Liver (tissue), 9 donors: ENCODE measurements around the gene TBX2. TPM values are rescaled to one million over a fixed set of nuclear protein-coding genes. Genes with fewer than 3 reads are reported as not detected.

Experiments
- DNase-seq: peaks from one replicate; pipeline ENCODE4 v3.0.0-alpha.2; 2017; ENCODE audit warnings: low spot score
- H3K27ac ChIP-seq, 2 donors: one replicate each; pipeline ENCODE4 v1.7.0; 2013; ENCODE audit warnings: inconsistent platforms in 2 of 2, low read length in 2 of 2, control low read depth in 1 of 2, low read depth in 1 of 2, mild to moderate bottlenecking in 1 of 2
- H3K27me3 ChIP-seq, 4 donors: one replicate each; pipeline versions ENCODE4 v1.6.1 to v1.7.0; 2013; ENCODE audit warnings: low read length in 3 of 4, inconsistent platforms in 1 of 4, mild to moderate bottlenecking in 1 of 4, moderate library complexity in 1 of 4; ENCODE audit not compliant: control insufficient read depth in 4 of 4, insufficient read depth in 4 of 4
- H3K36me3 ChIP-seq, 4 donors: one replicate each; pipeline versions ENCODE4 v1.6.1 to v1.7.0; 2013; ENCODE audit warnings: low read length in 3 of 4, mild to moderate bottlenecking in 3 of 4, low read depth in 1 of 4, moderate library complexity in 1 of 4; ENCODE audit not compliant: control insufficient read depth in 4 of 4, insufficient read depth in 3 of 4
- H3K4me1 ChIP-seq, 4 donors: one replicate each; pipeline versions ENCODE4 v1.6.1 to v1.7.0; 2013; ENCODE audit warnings: low read length in 3 of 4, mild to moderate bottlenecking in 3 of 4, moderate library complexity in 1 of 4; ENCODE audit not compliant: control insufficient read depth in 4 of 4, insufficient read depth in 4 of 4
- H3K4me3 ChIP-seq, 3 donors: one replicate each; pipeline versions ENCODE4 v1.6.1 to v1.7.0; 2013; ENCODE audit warnings: low read length in 3 of 3, control low read depth in 1 of 3, low read depth in 1 of 3, mild to moderate bottlenecking in 1 of 3
- H3K9ac ChIP-seq, 2 donors: one replicate each; pipeline ENCODE4 v1.7.0; 2013; ENCODE audit warnings: low read length in 2 of 2, mild to moderate bottlenecking in 2 of 2, moderate library complexity in 2 of 2, control low read depth in 1 of 2, low read depth in 1 of 2
- H3K9me3 ChIP-seq, 4 donors: one replicate each; pipeline versions ENCODE4 v1.6.1 to v1.7.0; 2013; ENCODE audit warnings: low read length in 3 of 4; ENCODE audit not compliant: control insufficient read depth in 4 of 4
- EGR1 ChIP-seq, 2 donors: IDR thresholded peaks; 2 replicates each; pipeline ENCODE4 v1.6.1; 2016 to 2018; ENCODE audit warnings: antibody characterized with exemption in 2 of 2, low read depth in 2 of 2
- FOXA1 ChIP-seq: IDR thresholded peaks from 2 replicates; pipeline ENCODE4 v1.6.1; 2016; ENCODE audit warnings: antibody characterized with exemption
- FOXA2 ChIP-seq: IDR thresholded peaks from 2 replicates; pipeline ENCODE4 v1.6.1; 2016; ENCODE audit warnings: antibody characterized with exemption
- GABPA ChIP-seq, 2 donors: IDR thresholded peaks in 1 of 2; conservative IDR thresholded peaks in 1 of 2; 2 replicates each; pipeline ENCODE4 v1.6.1; 2016; ENCODE audit warnings: antibody characterized with exemption in 2 of 2, mild to moderate bottlenecking in 1 of 2, moderate library complexity in 1 of 2
- HNF4G ChIP-seq: IDR thresholded peaks from 2 replicates; pipeline ENCODE4 v1.6.1; 2016; ENCODE audit warnings: antibody characterized with exemption
- JUND ChIP-seq, 2 donors: IDR thresholded peaks; 2 replicates each; pipeline ENCODE4 v1.6.1; 2016; ENCODE audit warnings: antibody characterized with exemption in 2 of 2
- NR2F2 ChIP-seq: IDR thresholded peaks from 2 replicates; pipeline ENCODE4 v1.6.1; 2016; ENCODE audit warnings: antibody characterized with exemption
- RAD21 ChIP-seq, 2 donors: IDR thresholded peaks; 2 replicates each; pipeline ENCODE4 v1.6.1; 2016; ENCODE audit warnings: antibody characterized with exemption in 2 of 2, mild to moderate bottlenecking in 2 of 2
- RXRA ChIP-seq, 2 donors: IDR thresholded peaks; 2 replicates each; pipeline ENCODE4 v1.6.1; 2017 to 2018; ENCODE audit warnings: antibody characterized with exemption in 2 of 2, mild to moderate bottlenecking in 1 of 2
- SP1 ChIP-seq: IDR thresholded peaks from 2 replicates; pipeline ENCODE4 v1.6.1; 2018; ENCODE audit warnings: antibody characterized with exemption, mild to moderate bottlenecking
- TAF1 ChIP-seq: conservative IDR thresholded peaks from 2 replicates; pipeline ENCODE4 v1.6.1; 2016; ENCODE audit warnings: antibody characterized with exemption, mild to moderate bottlenecking
- YY1 ChIP-seq: IDR thresholded peaks from 2 replicates; pipeline ENCODE4 v1.6.1; 2016; ENCODE audit warnings: antibody characterized with exemption, mild to moderate bottlenecking
- WGBS: extraction: QIAGEN DNeasy Blood & Tissue Kit; methylation state at CpG from one replicate; pipeline ENCODE4 v1.1.7; 2013; 5-methylcytosine and 5-hydroxymethylcytosine counted together
- polyA plus RNA-seq, 2 donors: library from polyadenylated mRNA; stranded (reverse) in 1 of 2; unstranded in 1 of 2; fragments of 200-250 nt in 1 of 2; fragments of >200 nt in 1 of 2; fragmentation: Nextera tagmentation in 1 of 2; extraction: Ambion mirVana in 1 of 2; gene quantifications; one replicate each; pipeline versions ENCODE4 v1.2.1 to v1.2.3, GENCODE V29; 2013 to 2015
- total RNA-seq, 2 donors: library from RNA; depleted of rRNA; stranded (reverse); fragments of >200 nt; gene quantifications; one replicate each; pipeline ENCODE4 v1.2.3, GENCODE V29; 2014
- TF ChIP-seq, protein P1 (sequence below): IDR thresholded peaks from 2 replicates; pipeline ENCODE4 v1.6.1; 2016; ENCODE audit warnings: antibody characterized with exemption, mild to moderate bottlenecking
- TF ChIP-seq, protein P2 (sequence below): fragments of 150-350 bp; IDR thresholded peaks from 2 replicates; pipeline ENCODE4 v1.5.1; 2017; ENCODE audit warnings: improper control_type of control experiment, low read depth, low read length; ENCODE audit not compliant: missing input control
- TF ChIP-seq, protein P3 (sequence below): IDR thresholded peaks from 2 replicates; pipeline ENCODE4 v1.6.1; 2016; ENCODE audit warnings: antibody characterized with exemption
- TF ChIP-seq, protein P4 (sequence below): IDR thresholded peaks from 2 replicates; pipeline ENCODE4 v1.6.1; 2016; ENCODE audit warnings: antibody characterized with exemption
- TF ChIP-seq, protein P5 (sequence below): IDR thresholded peaks from 2 replicates; pipeline ENCODE4 v1.6.1; 2016; ENCODE audit warnings: antibody characterized with exemption
- donor health status: healthy.
- donor health status: healthy.
- donor health status: healthy.
- donor health status: healthy.
- donor health status: healthy.

The TBX2 gene
- total and polyA plus RNA-seq, 4 donors, result 0.85 to 3.1 (median 2.5) TPM

DNA sequence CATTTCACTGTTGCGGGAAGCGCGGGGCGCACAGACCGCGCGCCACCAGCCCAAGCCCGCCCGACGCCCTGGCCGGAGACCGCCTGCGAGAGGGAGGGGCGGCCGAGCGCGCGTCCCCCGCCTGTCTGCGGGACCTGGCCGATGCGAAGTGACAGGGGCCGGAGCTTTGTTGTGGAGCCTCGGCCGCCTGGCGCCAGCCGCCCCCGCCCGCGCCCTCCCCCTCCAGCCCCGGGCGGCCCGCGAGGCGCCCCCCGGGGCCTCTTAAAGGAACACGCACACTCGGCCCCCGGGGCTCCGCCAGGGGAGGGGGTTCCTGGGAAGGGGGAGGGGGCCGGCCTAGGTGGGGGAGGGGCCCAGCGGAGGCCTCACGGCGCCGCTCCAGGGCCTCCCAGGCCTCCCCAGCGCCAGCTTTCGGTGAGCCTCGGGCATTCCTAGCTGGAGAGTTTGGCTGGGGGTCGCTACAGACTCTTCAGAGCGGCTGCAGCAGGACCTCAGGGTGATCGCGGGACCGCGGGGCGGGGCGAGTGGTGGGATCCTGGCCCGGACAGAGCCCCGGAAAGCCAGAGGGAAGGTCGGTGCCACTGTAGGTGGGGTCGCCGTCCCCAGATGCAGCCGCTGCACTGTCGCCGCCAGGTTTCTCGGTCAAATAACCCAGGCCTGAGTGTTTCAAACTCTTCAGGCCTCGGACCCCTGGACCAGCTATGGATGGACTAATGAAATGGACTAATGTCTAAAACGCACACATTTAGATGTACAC lies 2.4 kb upstream of the TBX2 start:
- WGBS, result 4% methylated on average over 67 of the region's 67 CpGs
- TF ChIP-seq JUND (IDR thresholded peaks at IDR 0.05), result no peak
- TF ChIP-seq SP1, result no peak
- no peak for TF ChIP-seq RAD21 (IDR thresholded peaks at IDR 0.05)
- TF ChIP-seq, protein P1, sequence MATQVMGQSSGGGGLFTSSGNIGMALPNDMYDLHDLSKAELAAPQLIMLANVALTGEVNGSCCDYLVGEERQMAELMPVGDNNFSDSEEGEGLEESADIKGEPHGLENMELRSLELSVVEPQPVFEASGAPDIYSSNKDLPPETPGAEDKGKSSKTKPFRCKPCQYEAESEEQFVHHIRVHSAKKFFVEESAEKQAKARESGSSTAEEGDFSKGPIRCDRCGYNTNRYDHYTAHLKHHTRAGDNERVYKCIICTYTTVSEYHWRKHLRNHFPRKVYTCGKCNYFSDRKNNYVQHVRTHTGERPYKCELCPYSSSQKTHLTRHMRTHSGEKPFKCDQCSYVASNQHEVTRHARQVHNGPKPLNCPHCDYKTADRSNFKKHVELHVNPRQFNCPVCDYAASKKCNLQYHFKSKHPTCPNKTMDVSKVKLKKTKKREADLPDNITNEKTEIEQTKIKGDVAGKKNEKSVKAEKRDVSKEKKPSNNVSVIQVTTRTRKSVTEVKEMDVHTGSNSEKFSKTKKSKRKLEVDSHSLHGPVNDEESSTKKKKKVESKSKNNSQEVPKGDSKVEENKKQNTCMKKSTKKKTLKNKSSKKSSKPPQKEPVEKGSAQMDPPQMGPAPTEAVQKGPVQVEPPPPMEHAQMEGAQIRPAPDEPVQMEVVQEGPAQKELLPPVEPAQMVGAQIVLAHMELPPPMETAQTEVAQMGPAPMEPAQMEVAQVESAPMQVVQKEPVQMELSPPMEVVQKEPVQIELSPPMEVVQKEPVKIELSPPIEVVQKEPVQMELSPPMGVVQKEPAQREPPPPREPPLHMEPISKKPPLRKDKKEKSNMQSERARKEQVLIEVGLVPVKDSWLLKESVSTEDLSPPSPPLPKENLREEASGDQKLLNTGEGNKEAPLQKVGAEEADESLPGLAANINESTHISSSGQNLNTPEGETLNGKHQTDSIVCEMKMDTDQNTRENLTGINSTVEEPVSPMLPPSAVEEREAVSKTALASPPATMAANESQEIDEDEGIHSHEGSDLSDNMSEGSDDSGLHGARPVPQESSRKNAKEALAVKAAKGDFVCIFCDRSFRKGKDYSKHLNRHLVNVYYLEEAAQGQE, result no peak
- no peak for TF ChIP-seq EGR1 (IDR thresholded peaks at IDR 0.05; ENCODE audit: low read depth in 2 of 2)
- no peak for TF ChIP-seq TAF1
- TF ChIP-seq HNF4G, result no peak
- no peak for TF ChIP-seq FOXA1
- TF ChIP-seq, protein P2, sequence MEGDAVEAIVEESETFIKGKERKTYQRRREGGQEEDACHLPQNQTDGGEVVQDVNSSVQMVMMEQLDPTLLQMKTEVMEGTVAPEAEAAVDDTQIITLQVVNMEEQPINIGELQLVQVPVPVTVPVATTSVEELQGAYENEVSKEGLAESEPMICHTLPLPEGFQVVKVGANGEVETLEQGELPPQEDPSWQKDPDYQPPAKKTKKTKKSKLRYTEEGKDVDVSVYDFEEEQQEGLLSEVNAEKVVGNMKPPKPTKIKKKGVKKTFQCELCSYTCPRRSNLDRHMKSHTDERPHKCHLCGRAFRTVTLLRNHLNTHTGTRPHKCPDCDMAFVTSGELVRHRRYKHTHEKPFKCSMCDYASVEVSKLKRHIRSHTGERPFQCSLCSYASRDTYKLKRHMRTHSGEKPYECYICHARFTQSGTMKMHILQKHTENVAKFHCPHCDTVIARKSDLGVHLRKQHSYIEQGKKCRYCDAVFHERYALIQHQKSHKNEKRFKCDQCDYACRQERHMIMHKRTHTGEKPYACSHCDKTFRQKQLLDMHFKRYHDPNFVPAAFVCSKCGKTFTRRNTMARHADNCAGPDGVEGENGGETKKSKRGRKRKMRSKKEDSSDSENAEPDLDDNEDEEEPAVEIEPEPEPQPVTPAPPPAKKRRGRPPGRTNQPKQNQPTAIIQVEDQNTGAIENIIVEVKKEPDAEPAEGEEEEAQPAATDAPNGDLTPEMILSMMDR, result no peak
- TF ChIP-seq, protein P3, sequence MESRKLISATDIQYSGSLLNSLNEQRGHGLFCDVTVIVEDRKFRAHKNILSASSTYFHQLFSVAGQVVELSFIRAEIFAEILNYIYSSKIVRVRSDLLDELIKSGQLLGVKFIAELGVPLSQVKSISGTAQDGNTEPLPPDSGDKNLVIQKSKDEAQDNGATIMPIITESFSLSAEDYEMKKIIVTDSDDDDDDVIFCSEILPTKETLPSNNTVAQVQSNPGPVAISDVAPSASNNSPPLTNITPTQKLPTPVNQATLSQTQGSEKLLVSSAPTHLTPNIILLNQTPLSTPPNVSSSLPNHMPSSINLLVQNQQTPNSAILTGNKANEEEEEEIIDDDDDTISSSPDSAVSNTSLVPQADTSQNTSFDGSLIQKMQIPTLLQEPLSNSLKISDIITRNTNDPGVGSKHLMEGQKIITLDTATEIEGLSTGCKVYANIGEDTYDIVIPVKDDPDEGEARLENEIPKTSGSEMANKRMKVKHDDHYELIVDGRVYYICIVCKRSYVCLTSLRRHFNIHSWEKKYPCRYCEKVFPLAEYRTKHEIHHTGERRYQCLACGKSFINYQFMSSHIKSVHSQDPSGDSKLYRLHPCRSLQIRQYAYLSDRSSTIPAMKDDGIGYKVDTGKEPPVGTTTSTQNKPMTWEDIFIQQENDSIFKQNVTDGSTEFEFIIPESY, result no peak
- TF ChIP-seq RXRA (IDR thresholded peaks at IDR 0.05), result no peak
- TF ChIP-seq, protein P4, sequence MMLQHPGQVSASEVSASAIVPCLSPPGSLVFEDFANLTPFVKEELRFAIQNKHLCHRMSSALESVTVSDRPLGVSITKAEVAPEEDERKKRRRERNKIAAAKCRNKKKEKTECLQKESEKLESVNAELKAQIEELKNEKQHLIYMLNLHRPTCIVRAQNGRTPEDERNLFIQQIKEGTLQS, result no peak
- no peak for TF ChIP-seq NR2F2
- TF ChIP-seq, protein P5, sequence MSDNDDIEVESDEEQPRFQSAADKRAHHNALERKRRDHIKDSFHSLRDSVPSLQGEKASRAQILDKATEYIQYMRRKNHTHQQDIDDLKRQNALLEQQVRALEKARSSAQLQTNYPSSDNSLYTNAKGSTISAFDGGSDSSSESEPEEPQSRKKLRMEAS, result no peak
- TF ChIP-seq YY1, result no peak
- no peak for TF ChIP-seq FOXA2
- TF ChIP-seq GABPA (IDR thresholded peaks at IDR 0.05 in 1 of 2, conservative IDR thresholded peaks at IDR 0.05 in 1 of 2), result no peak
- no peak for DNase-seq
- Histone ChIP-seq H3K9ac (no peak overlapping the region), H3K27ac (peak overlapping the region; percentile 28 to 38), H3K9me3 (peaks cover 0 to 3% (median 0%) of the 10 kb centered on the region in 4 donors), H3K36me3 (no peaks in the 10 kb centered on the region), H3K27me3 (peaks cover 2 to 14% (median 8%) of the 10 kb centered on the region in 4 donors), H3K4me3 (peak overlapping the region in 1 of 3 donors; percentile 36), H3K4me1 (peaks cover 6 to 31% (median 17%) of the 10 kb centered on the region in 4 donors)
